Sigmoid colon (tissue), 7 donors: ENCODE data around the gene SEC14L6. TPM values are rescaled to one million over a fixed set of nuclear protein-coding genes. Genes with fewer than 3 reads are reported as not detected.
"Not testable (repeated sequence)": the region's sequence is repeated elsewhere in the genome, so short reads cannot be mapped to it uniquely, and the experiment has no call there.

Source experiments
- DNase-seq: peaks from one replicate; pipeline ENCODE4 v3.0.0-alpha.2; 2019
- H3K27ac ChIP-seq, 4 donors: fragments of 200-600 bp; sonication (generic); one replicate each; pipeline ENCODE4 v1.5.1; 2016 to 2019; ENCODE audit warnings: mild to moderate bottlenecking in 1 of 4
- H3K27me3 ChIP-seq, 3 donors: fragments of 200-600 bp; sonication (generic); one replicate each; pipeline ENCODE4 v1.5.1; 2019; ENCODE audit warnings: mild to moderate bottlenecking in 1 of 3
- H3K36me3 ChIP-seq, 4 donors: fragments of 200-600 bp; sonication (generic); one replicate each; pipeline ENCODE4 v1.5.1; 2016 to 2019
- H3K4me1 ChIP-seq, 4 donors: fragments of 200-600 bp; sonication (generic); one replicate each; pipeline ENCODE4 v1.5.1; 2017 to 2019
- H3K4me3 ChIP-seq, 4 donors: fragments of 200-600 bp; sonication (generic); one replicate each; pipeline ENCODE4 v1.5.1; 2017 to 2019; ENCODE audit warnings: mild to moderate bottlenecking in 2 of 4, moderate library complexity in 1 of 4
- H3K9me3 ChIP-seq, 4 donors: fragments of 200-600 bp in 3 of 4; sonication (generic) in 3 of 4; one replicate each; pipeline versions ENCODE4 v1.5.1 to v1.6.1; 2013 to 2019
- EP300 ChIP-seq, 4 donors: sonication (generic); formaldehyde crosslinking; IDR thresholded peaks; one replicate each; pipeline ENCODE4 v1.6.1; 2017; ENCODE audit warnings: antibody characterized with exemption in 4 of 4
- POLR2A ChIP-seq, 2 donors: fragments of 450-650 bp; IDR thresholded peaks; one replicate each; pipeline ENCODE4 v1.6.1; 2016; ENCODE audit warnings: antibody characterized with exemption in 2 of 2, mild to moderate bottlenecking in 2 of 2, moderate library complexity in 2 of 2
- POLR2AphosphoS5 ChIP-seq, 4 donors: sonication (generic); formaldehyde crosslinking; IDR thresholded peaks; one replicate each; pipeline ENCODE4 v1.6.1; 2017; ENCODE audit warnings: antibody characterized with exemption in 4 of 4
- WGBS, 2 donors: extraction: QIAGEN DNeasy Blood & Tissue Kit; methylation state at CpG; one replicate each; pipeline ENCODE4 v1.1.7; 2013; 5-methylcytosine and 5-hydroxymethylcytosine counted together
- intact Hi-C: fragments of 100-400 bp; cut with DNase I; formaldehyde crosslinking; loops from one replicate; pipeline ENCODE4 v1.15.1; 2023
- polyA plus RNA-seq, 3 donors: library from polyadenylated mRNA; stranded (reverse); fragments of 200-250 nt; gene quantifications; one replicate each; pipeline ENCODE4 v1.2.3, GENCODE V29; 2013
- total RNA-seq, 4 donors: library from RNA; depleted of rRNA; stranded (reverse); fragments of >200 nt; gene quantifications; one replicate each; pipeline ENCODE4 v1.1.0, GENCODE V29; 2016
- TF ChIP-seq, protein P1 (sequence below), 4 experiments: fragments of 450-650 bp in 3 of 4; fragments of 200-600 bp in 1 of 4; IDR thresholded peaks; one replicate each; pipeline ENCODE4 v1.5.1; 2016 to 2019; ENCODE audit warnings: antibody characterized with exemption in 4 of 4, mild to moderate bottlenecking in 3 of 4, moderate library complexity in 2 of 4
- donor health status: healthy with polysubstance abuse.
- donor health status: Bipolar disorder and iron deficiency.
- donor health status: healthy.

Gene SEC14L6
- total and polyA plus RNA-seq, 7 donors = 0.10 to 4.3 (median 0.62) TPM; not detected in 3

DNA sequence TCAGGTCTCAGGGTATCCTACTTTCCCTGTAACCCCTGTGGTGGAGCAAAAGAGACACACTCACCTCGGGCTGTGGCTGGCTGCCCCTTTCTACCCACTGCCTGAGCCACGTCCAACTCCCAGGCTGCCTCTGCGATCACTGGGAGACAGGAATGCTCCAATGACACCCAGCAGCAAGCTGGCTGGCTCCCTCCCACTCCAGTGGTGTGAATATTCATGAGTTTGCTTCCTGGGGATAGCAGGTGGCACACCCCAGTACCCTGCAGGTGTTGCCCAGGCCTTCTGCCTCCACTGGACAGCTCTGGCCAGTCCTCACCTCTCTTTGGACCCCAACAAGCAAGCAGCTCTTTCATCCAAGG is 18.2 kb upstream of the SEC14L6 start:
- Histone ChIP-seq H3K9me3 (no peaks in the 10 kb centered on the region), H3K4me1 (no peaks in the 10 kb centered on the region), H3K27me3 (peaks cover 0 to 3% (median 0%) of the 10 kb centered on the region in 3 donors), H3K27ac (no peak overlapping the region), H3K4me3 (no peak overlapping the region), H3K36me3 (no peaks in the 10 kb centered on the region)
- WGBS, 2 donors = 59 to 79% methylated on average over 3 of the region's 3 CpGs
- no peak for DNase-seq
- TF ChIP-seq, protein P1, sequence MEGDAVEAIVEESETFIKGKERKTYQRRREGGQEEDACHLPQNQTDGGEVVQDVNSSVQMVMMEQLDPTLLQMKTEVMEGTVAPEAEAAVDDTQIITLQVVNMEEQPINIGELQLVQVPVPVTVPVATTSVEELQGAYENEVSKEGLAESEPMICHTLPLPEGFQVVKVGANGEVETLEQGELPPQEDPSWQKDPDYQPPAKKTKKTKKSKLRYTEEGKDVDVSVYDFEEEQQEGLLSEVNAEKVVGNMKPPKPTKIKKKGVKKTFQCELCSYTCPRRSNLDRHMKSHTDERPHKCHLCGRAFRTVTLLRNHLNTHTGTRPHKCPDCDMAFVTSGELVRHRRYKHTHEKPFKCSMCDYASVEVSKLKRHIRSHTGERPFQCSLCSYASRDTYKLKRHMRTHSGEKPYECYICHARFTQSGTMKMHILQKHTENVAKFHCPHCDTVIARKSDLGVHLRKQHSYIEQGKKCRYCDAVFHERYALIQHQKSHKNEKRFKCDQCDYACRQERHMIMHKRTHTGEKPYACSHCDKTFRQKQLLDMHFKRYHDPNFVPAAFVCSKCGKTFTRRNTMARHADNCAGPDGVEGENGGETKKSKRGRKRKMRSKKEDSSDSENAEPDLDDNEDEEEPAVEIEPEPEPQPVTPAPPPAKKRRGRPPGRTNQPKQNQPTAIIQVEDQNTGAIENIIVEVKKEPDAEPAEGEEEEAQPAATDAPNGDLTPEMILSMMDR (IDR thresholded peaks at IDR 0.05) = no peak
- TF ChIP-seq POLR2A (IDR thresholded peaks at IDR 0.05) (no peak), EP300 (IDR thresholded peaks at IDR 0.05) (no peak), POLR2AphosphoS5 (IDR thresholded peaks at IDR 0.05) (no peak)
- intact Hi-C loops = no loop called here

DNA sequence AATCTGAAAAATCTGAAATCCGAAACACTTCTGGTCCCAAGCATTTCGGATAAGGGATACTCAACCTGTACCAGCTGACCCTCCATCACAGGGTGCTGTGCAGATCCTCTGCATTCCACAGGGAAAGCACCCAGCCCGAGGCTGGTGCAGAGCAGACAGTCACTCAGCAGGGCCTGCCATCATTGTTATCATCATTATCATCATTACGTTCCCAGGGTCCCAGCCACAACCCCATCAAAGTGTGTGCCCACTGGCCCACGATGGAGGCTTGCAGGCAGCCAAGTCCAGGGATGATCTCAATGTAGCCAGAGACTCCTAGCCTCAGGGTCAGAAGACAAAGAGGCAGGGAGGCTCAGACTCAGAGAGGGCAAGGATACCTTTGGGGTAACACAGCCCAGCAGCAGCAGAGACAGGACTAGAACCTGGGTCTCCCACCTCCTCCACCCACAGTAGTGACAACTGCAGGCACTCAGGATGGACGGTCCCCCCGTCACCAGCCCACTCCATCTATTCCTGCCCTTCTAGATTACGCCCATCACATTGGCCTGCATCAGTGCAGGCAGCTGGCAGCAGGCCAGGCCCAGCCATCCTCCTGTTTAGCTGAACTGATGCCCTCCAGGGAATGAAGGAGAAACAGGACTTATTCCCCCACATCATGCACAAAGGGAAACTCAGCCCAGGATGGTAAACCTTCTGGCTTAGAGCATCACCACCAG is 17.7 kb upstream of the SEC14L6 start:
- H3K27ac ChIP-seq = no peak overlapping the region
- H3K36me3 ChIP-seq = no peaks in the 10 kb centered on the region
- no peak for TF ChIP-seq EP300 (IDR thresholded peaks at IDR 0.05)
- TF ChIP-seq POLR2A (IDR thresholded peaks at IDR 0.05) = no peak
- no peak for TF ChIP-seq POLR2AphosphoS5 (IDR thresholded peaks at IDR 0.05)
- TF ChIP-seq, protein P1 (IDR thresholded peaks at IDR 0.05) = no peak
- no peaks in the 10 kb centered on the region for H3K4me1 ChIP-seq
- H3K27me3 ChIP-seq = peaks cover 0 to 3% (median 0%) of the 10 kb centered on the region in 3 donors
- H3K9me3 ChIP-seq = no peaks in the 10 kb centered on the region
- intact Hi-C loops = no loop called here
- WGBS, 2 donors = 87 to 89% methylated on average over 8 of the region's 8 CpGs
- H3K4me3 ChIP-seq = no peak overlapping the region
- DNase-seq = no peak

DNA sequence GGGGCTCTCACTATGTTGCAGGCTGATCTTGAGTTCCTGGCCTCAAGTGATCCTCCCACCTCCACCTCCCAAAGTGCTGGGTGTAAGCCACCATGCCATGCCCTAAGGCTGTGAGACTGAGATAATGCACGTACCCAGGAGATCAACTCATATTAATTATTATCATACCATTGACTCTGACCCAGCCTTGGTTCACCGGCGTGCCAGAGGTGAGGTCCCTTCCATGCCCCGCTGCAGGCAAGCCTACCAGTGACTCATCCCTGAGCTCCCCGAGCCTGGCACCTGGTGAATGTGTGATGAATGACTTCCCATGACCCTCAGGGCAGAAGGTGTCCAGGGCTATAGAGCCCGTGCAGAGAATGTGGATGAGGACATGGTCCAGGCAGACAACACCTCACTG is 15.8 kb upstream of the SEC14L6 start:
- intact Hi-C loops = no loop called here
- no peak overlapping the region for H3K27ac ChIP-seq
- WGBS, 2 donors = 86 to 89% methylated on average over 6 of the region's 6 CpGs
- no peak for TF ChIP-seq EP300 (IDR thresholded peaks at IDR 0.05)
- TF ChIP-seq POLR2AphosphoS5 (IDR thresholded peaks at IDR 0.05) = no peak
- TF ChIP-seq POLR2A (IDR thresholded peaks at IDR 0.05) = no peak
- TF ChIP-seq, protein P1 (IDR thresholded peaks at IDR 0.05) = no peak
- no peaks in the 10 kb centered on the region for H3K4me1 ChIP-seq
- no peak overlapping the region for H3K4me3 ChIP-seq
- DNase-seq = no peak
- no peaks in the 10 kb centered on the region for H3K27me3 ChIP-seq
- H3K9me3 ChIP-seq = no peaks in the 10 kb centered on the region
- no peaks in the 10 kb centered on the region for H3K36me3 ChIP-seq

DNA sequence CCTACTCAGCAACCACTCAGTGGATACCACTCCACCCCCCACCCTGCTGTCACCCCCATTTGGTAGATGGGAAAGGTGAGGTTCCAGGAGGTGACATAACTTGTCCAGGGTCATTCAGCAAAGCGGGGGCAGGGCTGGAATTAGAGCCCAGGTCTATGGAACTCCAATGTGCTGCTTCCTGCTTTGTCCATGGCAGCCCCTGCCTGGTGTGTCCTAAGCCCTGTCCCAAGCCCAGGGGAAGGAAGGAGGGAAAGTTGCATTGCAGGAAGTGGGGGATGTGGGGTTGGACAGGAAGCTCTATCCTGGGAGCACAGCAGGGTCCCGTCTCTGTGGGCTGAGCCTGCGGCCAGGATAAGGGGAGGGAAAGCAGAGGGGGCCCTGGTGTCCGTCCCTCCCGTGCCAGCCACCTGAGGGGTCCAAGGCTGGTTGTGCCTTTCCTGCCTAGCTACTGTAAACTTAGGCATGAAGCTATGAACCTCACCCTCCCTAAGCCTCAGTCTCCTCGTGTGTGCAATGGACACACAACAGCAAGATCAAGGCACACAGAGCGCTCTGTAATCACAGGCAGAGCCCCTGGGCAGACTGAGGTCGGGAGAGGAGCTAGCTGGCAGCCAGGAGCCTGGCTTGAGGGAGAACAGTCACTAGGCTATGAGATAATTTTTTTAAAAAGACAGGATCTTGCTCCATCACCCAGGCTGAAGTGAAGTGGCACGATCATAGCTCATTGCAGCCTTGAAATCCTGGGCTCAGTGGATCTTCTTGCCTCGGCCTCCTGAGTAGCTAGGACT is 15.1 kb upstream of the SEC14L6 start:
- Histone ChIP-seq H3K4me1 (no peaks in the 10 kb centered on the region), H3K27ac (no peak overlapping the region), H3K4me3 (no peak overlapping the region), H3K9me3 (no peaks in the 10 kb centered on the region), H3K36me3 (no peaks in the 10 kb centered on the region), H3K27me3 (no peaks in the 10 kb centered on the region)
- WGBS, 2 donors = 74 to 86% methylated on average over 10 of the region's 10 CpGs
- intact Hi-C loops = no loop called here
- TF ChIP-seq, protein P1 (IDR thresholded peaks at IDR 0.05) = no peak
- DNase-seq = no peak

DNA sequence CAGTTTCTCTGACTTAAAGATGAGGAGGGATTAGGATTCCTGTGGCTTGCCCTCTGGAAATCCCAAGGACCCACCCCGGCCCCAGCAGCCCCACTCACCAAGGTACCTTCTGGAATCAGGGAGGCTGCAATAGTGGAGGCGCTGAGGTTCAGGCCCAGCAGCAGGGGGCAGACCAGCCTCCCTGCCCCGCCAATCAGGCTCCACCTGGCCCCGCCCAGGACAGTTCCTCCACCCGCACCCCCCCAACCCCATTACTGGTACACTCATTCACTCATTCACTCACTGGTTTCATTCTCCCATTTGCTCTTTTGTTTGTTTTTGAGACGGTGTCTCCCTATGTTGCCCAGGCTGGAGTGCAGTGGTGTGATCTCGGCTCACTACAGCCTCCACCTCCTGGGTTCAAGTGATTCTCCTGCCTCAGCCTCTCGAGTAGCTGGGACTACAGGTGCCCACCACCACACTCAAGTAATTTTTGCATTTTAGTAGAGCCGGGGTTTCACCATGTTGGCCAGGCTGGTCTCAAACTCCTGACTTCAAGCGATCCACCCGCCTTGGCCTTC is 14.2 kb upstream of the SEC14L6 start:
- intact Hi-C loops, DNase-seq, H3K4me3 ChIP-seq, H3K4me1 ChIP-seq, H3K9me3 ChIP-seq, H3K27ac ChIP-seq, H3K27me3 ChIP-seq, H3K36me3 ChIP-seq: not testable (repeated sequence)
- 82 to 83% methylated on average over 11 of the region's 11 CpGs for WGBS, 2 donors
